Measurements from ENCODE around the gene FMN2.

DNA sequence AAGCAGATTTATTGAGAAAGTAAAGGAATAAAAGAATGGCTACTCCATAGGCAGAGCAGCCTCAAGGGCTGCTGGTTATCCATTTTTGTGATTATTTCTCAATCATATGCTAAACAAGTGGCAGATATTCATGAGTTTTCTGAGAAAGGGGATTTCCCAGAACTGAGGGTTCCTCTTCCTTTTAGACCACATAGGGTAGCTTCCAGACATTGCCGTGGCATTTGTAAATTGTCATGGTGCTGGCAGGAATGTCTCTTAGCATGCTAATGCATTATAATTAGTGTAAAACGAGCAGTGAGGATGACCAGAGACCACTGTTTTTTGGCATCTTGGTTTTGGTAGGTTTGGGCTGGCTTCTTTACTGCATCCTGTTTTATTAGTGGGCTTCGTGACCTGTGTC, 16.8 kb upstream of the FMN2 start:
- TF ChIP-seq, protein P1, sequence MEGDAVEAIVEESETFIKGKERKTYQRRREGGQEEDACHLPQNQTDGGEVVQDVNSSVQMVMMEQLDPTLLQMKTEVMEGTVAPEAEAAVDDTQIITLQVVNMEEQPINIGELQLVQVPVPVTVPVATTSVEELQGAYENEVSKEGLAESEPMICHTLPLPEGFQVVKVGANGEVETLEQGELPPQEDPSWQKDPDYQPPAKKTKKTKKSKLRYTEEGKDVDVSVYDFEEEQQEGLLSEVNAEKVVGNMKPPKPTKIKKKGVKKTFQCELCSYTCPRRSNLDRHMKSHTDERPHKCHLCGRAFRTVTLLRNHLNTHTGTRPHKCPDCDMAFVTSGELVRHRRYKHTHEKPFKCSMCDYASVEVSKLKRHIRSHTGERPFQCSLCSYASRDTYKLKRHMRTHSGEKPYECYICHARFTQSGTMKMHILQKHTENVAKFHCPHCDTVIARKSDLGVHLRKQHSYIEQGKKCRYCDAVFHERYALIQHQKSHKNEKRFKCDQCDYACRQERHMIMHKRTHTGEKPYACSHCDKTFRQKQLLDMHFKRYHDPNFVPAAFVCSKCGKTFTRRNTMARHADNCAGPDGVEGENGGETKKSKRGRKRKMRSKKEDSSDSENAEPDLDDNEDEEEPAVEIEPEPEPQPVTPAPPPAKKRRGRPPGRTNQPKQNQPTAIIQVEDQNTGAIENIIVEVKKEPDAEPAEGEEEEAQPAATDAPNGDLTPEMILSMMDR (IDR thresholded peaks at IDR 0.05; ENCODE audit: poor library complexity), result no peak
- TF ChIP-seq EZH2 (IDR thresholded peaks at IDR 0.05; ENCODE audit: borderline replicate concordance), result no peak
